HG03060 (cell line): ENCODE measurements around the gene ADCY1.

Source experiments
- ATAC-seq: cut with Tn5 transposase; IDR thresholded peaks from one replicate; pipeline ENCODE4 v1.9.1; 2021; ENCODE audit warnings: low read depth, moderate number of reproducible peaks; ENCODE audit not compliant: unreplicated experiment

ADCY1 gene

DNA sequence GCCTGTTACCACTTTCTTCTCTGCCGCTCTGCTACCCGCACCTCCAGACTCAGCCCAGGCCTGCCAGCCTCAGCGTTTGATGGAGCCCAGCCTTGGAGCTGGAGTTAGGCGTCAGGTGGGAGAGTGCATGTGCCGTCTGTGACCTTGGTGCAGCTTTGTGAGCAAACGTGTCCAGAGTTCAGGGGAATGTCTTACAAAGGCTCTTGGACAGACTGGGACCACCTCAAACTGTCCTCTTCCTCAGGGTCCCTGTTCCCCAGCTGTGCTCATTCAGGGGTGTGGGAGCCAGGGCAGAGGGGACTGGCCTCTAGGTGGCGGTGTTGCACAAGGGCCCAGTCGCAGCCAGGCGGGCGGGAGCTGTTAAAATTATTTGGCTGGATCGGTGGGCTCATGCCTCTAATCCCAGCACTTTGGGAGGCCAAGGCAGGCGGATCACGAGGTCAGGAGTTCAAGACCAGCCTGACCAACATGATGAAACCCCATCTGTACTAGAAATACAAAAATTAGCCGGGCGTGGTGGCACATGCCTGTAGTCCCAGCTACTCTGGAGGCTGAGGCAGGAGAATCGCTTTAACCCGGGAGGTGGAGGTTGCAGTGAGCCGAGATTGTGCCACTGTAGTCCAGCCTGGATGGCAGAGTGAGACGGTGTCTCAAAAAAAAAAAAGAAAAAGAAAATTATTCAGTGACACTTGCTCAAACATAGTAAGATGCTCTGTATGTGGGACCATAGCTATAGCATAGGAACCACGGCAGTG, 89.2 kb downstream of the ADCY1 start:
- no peak for ATAC-seq

DNA sequence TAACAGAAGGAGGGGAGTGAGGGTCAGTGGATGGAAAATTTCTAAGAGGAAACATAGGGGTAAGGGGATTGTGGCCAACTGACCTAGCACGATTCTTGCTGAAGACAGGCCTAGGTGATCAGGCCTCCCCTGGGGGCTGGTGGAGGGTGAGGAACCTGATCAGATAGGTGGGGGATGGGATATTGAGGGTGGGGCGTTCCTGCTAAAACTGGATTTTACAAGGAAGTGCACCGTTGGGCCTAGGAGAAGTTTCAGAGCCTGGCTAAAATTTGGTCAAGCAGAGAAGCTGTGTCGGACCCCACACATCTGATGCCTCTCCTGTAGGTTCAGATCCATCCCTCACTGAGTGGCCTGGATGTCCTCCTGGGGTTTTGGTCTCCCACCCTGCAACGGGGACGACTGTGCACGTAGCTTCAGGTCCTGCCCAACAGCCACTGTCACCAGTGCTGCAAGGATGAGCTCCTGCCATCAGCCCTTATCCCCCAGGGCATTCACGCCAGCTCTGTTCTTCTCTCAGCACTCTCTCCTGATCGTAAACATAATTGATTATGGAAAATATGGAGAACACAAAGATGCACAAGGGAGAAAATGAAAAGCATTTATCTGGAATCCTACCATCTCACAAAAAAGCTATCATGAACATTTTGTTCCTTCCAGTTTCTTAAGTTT, 89.9 kb downstream of the ADCY1 start:
- no peak for ATAC-seq

GRCh38 chr7:45665172-45665571, 91.0 kb downstream of the ADCY1 start:
- ATAC-seq, result no peak

GRCh38 chr7:45670227-45670626, 96.1 kb downstream of the ADCY1 start:
- ATAC-seq, result no peak

- no peak for ATAC-seq
Measured at GRCh38 chr7:45670717-45671116, 96.5 kb downstream of the ADCY1 start.

GRCh38 chr7:45677311-45677900, 103.2 kb downstream of the ADCY1 start:
- no peak for ATAC-seq

- no peak for ATAC-seq
Measured at GRCh38 chr7:45679516-45679915, 105.3 kb downstream of the ADCY1 start.

- ATAC-seq, result no peak
Measured at GRCh38 chr7:45680776-45681175, 106.6 kb downstream of the ADCY1 start.

GRCh38 chr7:45681596-45682357, 107.6 kb downstream of the ADCY1 start:
- no peak for ATAC-seq

DNA sequence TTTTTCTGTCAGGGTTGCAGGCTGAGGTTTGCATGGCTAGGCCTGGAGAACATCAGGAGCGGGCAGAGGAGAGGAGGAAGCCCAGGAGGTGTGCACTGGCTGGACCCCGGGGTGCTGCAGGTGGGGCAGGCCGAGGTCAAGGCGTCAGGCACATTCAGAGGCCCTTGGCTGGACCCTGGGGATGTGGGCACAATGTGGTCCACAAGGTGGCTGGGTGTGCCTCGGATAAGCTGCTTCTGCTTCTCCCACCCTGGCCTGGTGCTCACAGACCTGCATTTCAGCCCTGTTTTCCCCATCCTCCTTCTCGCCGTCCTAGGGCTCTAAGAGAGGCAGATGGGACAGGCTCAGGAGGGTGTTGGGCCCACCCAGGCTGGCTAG, 108.2 kb downstream of the ADCY1 start:
- no peak for ATAC-seq

GRCh38 chr7:45682836-45683555, 108.8 kb downstream of the ADCY1 start:
- ATAC-seq, result no peak

DNA sequence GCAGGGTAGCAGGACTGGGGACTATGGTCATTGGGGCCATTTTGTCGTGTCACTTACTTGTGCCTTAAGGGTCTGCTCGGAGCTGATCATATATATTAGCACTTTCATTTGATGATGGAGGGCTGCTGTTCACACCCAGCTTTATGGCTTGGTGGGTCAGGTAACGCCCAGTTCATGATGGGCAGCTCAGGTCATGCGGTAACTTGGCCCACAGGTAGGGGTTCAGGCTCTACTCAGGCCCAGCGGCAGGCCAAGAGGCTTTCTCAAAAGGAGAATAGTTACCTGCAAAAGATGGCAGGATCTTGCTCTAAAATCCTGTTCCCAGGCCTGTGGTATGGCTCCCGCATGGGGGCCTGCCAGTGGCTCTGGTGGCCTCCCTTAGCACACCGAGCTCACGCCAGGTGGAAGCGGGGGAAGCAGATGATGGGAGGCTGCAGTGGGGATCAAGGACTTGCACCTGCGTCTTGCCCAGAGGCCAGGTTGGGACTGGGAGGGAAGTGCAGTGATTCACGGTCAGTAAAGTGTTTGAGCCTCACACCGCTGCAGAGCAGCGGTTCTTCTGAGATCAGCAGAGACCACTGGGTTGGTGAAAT, 109.5 kb downstream of the ADCY1 start:
- no peak for ATAC-seq

DNA sequence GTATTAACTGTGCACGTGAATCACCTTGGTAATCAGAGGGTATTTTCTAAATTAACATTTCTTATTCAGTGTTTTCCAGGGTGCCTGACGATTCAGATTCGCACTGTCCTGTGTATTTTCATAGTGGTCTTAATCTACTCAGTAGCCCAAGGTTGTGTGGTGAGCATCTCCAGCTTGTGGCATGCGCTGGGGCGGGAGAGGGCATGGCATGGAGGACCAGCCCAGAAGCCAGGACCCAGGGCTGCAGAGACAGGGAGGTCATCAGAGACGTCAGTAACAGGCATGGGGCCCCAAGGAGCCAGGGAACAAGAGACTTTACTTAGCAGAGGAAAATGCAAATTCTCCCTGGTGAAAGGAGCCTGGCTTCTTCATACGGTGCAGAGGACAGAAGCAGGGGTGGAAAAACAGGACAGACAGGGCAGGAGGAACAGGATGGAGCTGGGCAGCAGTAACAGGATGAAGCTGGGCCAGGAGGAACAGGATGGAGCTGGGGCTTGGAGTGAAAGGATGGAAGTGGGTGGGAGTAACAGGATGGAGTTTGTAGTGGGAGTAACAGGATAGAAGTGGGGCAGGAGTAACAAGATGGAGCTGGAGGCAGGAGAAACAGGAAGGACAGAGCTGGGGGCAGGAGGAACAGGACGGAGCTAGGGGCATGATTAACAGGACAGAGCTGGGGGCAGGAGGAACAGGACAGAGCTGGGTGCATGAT, 110.9 kb downstream of the ADCY1 start:
- ATAC-seq, result no peak

DNA sequence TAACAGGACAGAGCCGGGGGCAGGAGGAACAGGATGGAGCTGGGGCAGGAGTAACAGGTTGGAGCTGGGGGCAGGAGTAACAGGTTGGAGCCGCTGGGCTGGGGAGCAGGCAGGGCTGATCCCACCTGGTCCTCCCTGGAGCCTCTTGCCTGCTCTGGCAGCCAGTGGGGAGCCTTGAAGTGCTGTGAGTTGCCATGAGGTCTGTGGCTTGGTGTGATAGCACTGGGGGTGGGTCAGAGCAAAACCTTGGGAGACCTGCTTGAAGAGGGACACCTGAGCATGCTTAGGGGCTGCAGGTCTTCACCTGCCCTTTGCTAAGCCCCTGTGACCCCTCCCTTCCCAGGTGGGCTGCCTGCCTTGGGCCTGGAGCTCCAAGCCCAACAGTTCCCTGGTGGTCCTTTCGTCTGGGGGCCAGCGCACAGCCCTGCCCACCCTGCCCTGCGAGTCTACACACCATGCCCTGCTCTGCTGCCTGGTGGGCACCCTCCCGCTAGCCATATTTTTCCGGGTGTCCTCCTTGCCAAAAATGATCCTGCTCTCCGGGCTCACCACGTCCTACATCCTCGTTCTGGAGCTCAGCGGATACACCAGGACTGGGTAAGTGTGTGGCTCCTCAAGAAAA, 111.6 kb downstream of the ADCY1 start:
- ATAC-seq, result no peak

- no peak for ATAC-seq
Measured at GRCh38 chr7:45686441-45687184, 112.4 kb downstream of the ADCY1 start.

DNA sequence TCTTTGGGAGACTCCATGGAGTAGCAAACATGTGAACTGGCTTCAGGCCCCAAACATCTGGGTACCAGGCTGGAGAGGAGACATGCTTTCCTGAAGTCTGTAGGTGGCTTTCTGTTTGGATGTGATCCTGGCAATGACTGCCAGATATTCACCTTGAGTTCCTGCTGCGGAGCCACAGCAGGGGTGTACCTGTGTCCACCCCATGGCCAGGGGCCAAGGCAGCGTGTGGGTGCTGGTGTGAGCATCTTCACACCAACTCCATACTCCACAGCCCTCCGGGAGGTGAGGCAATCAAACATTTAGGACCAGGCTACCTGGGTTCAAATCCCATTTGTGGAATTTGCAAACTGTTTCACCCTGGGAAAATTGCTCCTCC, 113.0 kb downstream of the ADCY1 start:
- ATAC-seq, result no peak

DNA sequence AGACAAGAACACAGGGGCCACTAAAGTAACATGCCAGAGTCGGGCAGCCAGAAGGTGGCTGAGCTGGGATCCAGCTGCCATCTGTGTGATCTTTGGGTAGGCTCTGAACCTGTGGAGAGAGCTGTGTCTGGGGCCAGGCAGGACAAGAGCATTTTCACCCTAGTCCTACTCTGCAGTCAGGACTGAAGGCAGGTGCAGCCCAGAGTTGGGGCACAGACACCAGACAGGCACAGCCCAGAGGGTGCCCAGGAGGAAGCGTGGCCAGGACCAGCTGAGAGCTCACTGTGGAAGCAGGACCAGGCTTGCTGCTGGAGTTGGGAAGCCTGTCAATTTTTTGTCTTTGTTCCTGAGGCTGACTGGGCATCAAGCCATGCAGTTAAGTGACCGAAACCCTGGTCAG, 113.6 kb downstream of the ADCY1 start:
- no peak for ATAC-seq

DNA sequence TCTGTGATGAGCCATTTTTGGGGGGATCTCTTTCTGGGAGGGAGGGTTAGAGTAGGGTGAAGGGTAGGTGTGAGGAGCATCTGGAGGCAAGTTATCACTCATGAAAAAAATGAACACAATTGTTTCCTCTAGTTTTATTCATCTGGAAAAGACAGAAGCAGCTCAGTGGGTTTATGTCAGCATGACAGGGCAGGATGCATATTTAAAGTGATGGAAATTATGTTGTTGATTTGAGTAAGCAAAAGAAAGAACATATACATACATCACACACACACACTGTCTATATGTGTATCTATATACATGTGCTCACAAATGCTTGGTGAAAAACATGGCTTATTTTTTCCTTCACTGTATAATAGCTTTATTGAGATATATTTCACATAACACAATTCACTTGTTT, 114.2 kb downstream of the ADCY1 start:
- no peak for ATAC-seq
